Heart right ventricle (tissue), 16 donors: ENCODE data around the gene PPCS. TPM values are rescaled to one million over a fixed set of nuclear protein-coding genes. Genes with fewer than 3 reads are reported as not detected.

ENCODE experiments used
- ATAC-seq, 8 donors: fragments of 200-7000 bp; cut with Tn5 transposase; one replicate each; pipeline ENCODE4 v1.9.1; 2020; ENCODE audit warnings: mild to moderate bottlenecking in 8 of 8, moderate library complexity in 8 of 8, moderate number of reproducible peaks in 1 of 8
- DNase-seq, 2 donors: peaks; one replicate each; pipeline ENCODE4 v3.0.0-alpha.2; 2020
- H3K27ac ChIP-seq, 10 donors: fragments of 200-600 bp; sonication (generic) in 2 of 10; one replicate each; pipeline versions ENCODE4 v1.5.0 to v1.8.0; 2020 to 2022; ENCODE audit warnings: mild to moderate bottlenecking in 3 of 10
- H3K27me3 ChIP-seq, 7 donors: fragments of 200-600 bp; one replicate each; pipeline ENCODE4 v1.8.0; 2021 to 2022; ENCODE audit warnings: mild to moderate bottlenecking in 2 of 7
- H3K36me3 ChIP-seq, 9 donors: fragments of 200-600 bp; sonication (generic) in 1 of 9; one replicate each; pipeline versions ENCODE4 v1.5.0 to v1.8.0; 2020 to 2022; ENCODE audit warnings: mild to moderate bottlenecking in 2 of 9
- H3K4me1 ChIP-seq, 9 donors: fragments of 200-600 bp; sonication (generic) in 1 of 9; one replicate each; pipeline versions ENCODE4 v1.5.0 to v1.8.0; 2020 to 2022; ENCODE audit warnings: mild to moderate bottlenecking in 4 of 9
- H3K4me3 ChIP-seq, 10 donors: fragments of 200-600 bp; sonication (generic) in 2 of 10; one replicate each; pipeline versions ENCODE4 v1.5.0 to v1.8.0; 2020 to 2022; ENCODE audit warnings: mild to moderate bottlenecking in 7 of 10, moderate library complexity in 2 of 10
- H3K9me3 ChIP-seq, 11 donors: fragments of 200-600 bp in 10 of 11; sonication (generic) in 2 of 11; one replicate each; pipeline versions ENCODE4 v1.5.0 to v1.8.0; 2013 to 2022; ENCODE audit warnings: mild to moderate bottlenecking in 2 of 11, control low read depth in 1 of 11, moderate library complexity in 1 of 11
- WGBS, 2 donors: extraction: QIAGEN DNeasy Blood & Tissue Kit; methylation state at CpG; one replicate each; pipeline ENCODE4 v1.1.7; 2013; ENCODE audit warnings: inconsistent platforms in 1 of 2; 5-methylcytosine and 5-hydroxymethylcytosine counted together
- intact Hi-C, 10 donors: fragments of 100-400 bp; cut with DNase I; formaldehyde crosslinking; loops; one replicate each; pipeline versions ENCODE4 v1.11.1 to v1.14.2; 2022
- polyA plus RNA-seq, 2 donors: library from polyadenylated mRNA; stranded (reverse); fragments of 200-250 nt; gene quantifications; one replicate each; pipeline ENCODE4 v1.2.3, GENCODE V29; 2013
- total RNA-seq, 10 donors: library from RNA; stranded (reverse); fragmentation: NEBNext Ultra II Directional in 3 of 10; extraction: Animal tissue kit (Norgen Biotek cat#: 25700) in 3 of 10; gene quantifications; one replicate each; pipeline versions ENCODE4 v1.2.1 to v1.2.4, GENCODE V29; 2021 to 2023
- TF ChIP-seq, protein P1 (sequence below), 9 donors: fragments of 200-600 bp; sonication (generic) in 2 of 9; IDR thresholded peaks; one replicate each; pipeline versions ENCODE4 v1.5.0 to v1.8.0; 2021 to 2022; ENCODE audit warnings: antibody characterized with exemption in 9 of 9, mild to moderate bottlenecking in 5 of 9, moderate library complexity in 1 of 9
- donor health status: Arrhythmogenic right ventricular cardiomyopathy.
- donor health status: ischemic (EF 13 %, LVEDD 7.1; RV severe dilation, severe dysfunction).
- donor health status: healthy with polysubstance abuse.
- donor health status: DM: no; HTN: yes; CAD: no.
- donor health status: DM: no; HTN: no; CAD: no.
- donor health status: ischemic (EF 25% LVEDD 6.9; RV normal size, moderate dysfunction).
- donor health status: ischemic (EF 25% LVEDD 5.7; RV mildly dilated, moderate dysfunction).
- donor health status: healthy.
- donor health status: DM: yes; HTN: yes; CAD: no.
- donor health status: Ischemic cardiomyopathy.
- donor health status: ischemic (EF 35%, LVEDD 5.7; RV mildly dilated, moderate dysfunction).
- donor health status: nonischemic (EF 11% LVEDD 7.7; RV severe dilation, severe dysfunction).
- donor health status: DM: yes; HTN: yes; CAD: no.
- donor health status: PGD.
- donor health status: ischemic (EF 29% LVEDD 5.4; RV normal size, mild dysfunction).
- donor health status: nonischemic (EF 23%, LVEDD 6.1; RV moderate dilation, normal function).

PPCS gene
- total and polyA plus RNA-seq, 12 donors = 33.2 to 50.0 (median 42.5) TPM

DNA sequence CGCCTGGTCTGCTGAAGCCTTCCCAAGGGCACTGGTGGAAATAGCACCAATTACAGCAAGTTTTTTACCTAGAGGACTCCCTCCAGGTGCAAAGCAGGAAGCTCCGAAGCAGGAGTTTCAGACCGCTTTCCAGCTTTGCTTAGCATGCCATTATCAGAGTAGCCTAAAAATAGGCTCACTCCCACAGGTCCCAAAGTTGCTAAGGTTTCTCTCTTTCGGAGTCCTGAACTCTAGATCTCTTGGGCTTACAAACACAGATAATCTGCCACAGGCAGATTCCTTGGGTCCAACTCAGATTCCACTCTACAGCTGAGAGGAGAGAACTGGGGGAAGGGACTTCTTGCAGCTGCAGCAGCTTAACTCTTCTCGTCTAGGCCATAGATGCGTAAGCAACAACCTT is 23.0 kb upstream of the PPCS start:
- H3K4me1 ChIP-seq = peaks cover 0 to 14% (median 0%) of the 10 kb centered on the region in 9 donors
- no peaks in the 10 kb centered on the region for H3K27me3 ChIP-seq
- DNase-seq (no peak), ATAC-seq (peak in 2 of 8 donors; percentile 21 to 25)
- TF ChIP-seq, protein P1, sequence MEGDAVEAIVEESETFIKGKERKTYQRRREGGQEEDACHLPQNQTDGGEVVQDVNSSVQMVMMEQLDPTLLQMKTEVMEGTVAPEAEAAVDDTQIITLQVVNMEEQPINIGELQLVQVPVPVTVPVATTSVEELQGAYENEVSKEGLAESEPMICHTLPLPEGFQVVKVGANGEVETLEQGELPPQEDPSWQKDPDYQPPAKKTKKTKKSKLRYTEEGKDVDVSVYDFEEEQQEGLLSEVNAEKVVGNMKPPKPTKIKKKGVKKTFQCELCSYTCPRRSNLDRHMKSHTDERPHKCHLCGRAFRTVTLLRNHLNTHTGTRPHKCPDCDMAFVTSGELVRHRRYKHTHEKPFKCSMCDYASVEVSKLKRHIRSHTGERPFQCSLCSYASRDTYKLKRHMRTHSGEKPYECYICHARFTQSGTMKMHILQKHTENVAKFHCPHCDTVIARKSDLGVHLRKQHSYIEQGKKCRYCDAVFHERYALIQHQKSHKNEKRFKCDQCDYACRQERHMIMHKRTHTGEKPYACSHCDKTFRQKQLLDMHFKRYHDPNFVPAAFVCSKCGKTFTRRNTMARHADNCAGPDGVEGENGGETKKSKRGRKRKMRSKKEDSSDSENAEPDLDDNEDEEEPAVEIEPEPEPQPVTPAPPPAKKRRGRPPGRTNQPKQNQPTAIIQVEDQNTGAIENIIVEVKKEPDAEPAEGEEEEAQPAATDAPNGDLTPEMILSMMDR (IDR thresholded peaks at IDR 0.05) = no peak
- H3K4me3 ChIP-seq = no peak overlapping the region
- H3K27ac ChIP-seq = no peak overlapping the region
- H3K36me3 ChIP-seq = no peaks in the 10 kb centered on the region
- intact Hi-C loops = no loop called here
- no peaks in the 10 kb centered on the region for H3K9me3 ChIP-seq
- 46 to 49% methylated on average over 6 of the region's 6 CpGs for WGBS, 2 donors

DNA sequence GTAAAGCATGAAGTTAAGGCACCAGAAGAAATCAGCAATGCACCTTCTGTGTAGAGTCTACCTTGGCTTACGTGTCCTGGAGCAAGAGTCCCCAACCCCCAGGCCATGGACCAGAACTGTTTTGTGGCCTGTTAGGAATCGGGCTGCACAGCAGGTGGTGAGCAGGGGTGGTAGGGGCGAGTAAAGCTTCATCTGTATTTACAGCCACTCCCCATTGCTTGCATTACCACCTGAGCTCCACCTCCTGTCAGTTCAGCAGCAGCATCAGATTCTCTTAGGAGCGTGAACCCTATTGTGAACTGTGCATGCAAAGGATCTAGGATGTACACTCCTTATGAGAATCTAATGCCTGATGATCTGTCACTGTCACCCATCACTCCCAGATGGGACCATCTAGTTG is 22.0 kb upstream of the PPCS start:
- no peak overlapping the region for H3K27ac ChIP-seq
- H3K9me3 ChIP-seq = no peaks in the 10 kb centered on the region
- ATAC-seq (no peak), DNase-seq (no peak)
- H3K36me3 ChIP-seq = no peaks in the 10 kb centered on the region
- peaks cover 0 to 14% (median 0%) of the 10 kb centered on the region in 9 donors for H3K4me1 ChIP-seq
- intact Hi-C loops = no loop called here
- TF ChIP-seq, protein P1 (IDR thresholded peaks at IDR 0.05) = no peak
- H3K4me3 ChIP-seq = no peak overlapping the region
- 94 to 96% methylated on average over 4 of the region's 4 CpGs for WGBS, 2 donors
- H3K27me3 ChIP-seq = no peaks in the 10 kb centered on the region

DNA sequence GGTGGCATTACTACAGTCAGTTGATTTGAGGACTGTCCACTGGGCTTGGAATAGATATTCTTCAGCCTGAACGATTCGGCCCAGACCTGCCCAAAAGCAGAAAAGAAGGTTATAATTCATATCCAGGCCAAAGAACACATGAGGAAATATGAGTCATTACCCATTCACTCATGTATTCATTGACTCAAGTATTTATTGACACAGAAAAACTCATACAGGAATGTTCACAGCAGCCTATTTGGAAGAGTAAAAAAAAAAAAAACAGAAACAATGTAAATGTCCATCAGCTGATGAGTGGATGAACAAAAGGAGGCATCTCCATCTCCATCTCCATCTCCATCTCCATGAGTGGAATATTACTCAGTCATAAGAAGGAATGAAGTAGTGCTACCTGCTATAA is 16.4 kb upstream of the PPCS start:
- Histone ChIP-seq H3K4me1 (peaks cover 0 to 5% (median 0%) of the 10 kb centered on the region in 9 donors), H3K4me3 (no peak overlapping the region), H3K36me3 (no peaks in the 10 kb centered on the region), H3K9me3 (no peaks in the 10 kb centered on the region), H3K27me3 (no peaks in the 10 kb centered on the region), H3K27ac (no peak overlapping the region)
- 66 to 87% methylated on average over 2 of the region's 2 CpGs for WGBS, 2 donors
- TF ChIP-seq, protein P1 (IDR thresholded peaks at IDR 0.05) = no peak
- ATAC-seq = no peak
- no peak for DNase-seq
- intact Hi-C loops = no loop called here

DNA sequence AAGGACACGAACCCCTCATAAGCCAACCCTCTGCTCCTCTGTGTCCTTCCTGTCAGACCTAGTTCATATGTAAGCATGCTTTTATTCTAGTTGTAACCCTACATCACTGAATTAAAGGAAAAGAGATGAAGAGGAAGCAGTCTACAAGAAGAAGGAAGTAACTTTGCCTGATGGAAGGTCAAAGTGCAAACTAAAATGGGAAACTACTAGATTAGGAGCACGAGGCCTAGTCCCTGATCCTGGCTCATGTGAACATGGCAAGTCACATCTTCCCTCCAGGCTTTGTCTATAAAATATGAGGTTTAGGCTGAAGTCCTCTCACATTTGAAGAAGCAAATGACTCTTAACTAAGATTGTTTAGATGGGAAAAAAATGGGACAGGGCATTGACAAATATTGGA is 13.7 kb upstream of the PPCS start:
- no peak for DNase-seq
- H3K9me3 ChIP-seq = no peaks in the 10 kb centered on the region
- no peak overlapping the region for H3K4me3 ChIP-seq
- H3K27me3 ChIP-seq = no peaks in the 10 kb centered on the region
- no peak overlapping the region for H3K27ac ChIP-seq
- TF ChIP-seq, protein P1 (IDR thresholded peaks at IDR 0.05) = no peak
- intact Hi-C loops = no loop called here
- WGBS, 2 donors = 27 to 33% methylated on average over 2 of the region's 2 CpGs
- ATAC-seq = no peak
- H3K36me3 ChIP-seq = no peaks in the 10 kb centered on the region
- H3K4me1 ChIP-seq = no peaks in the 10 kb centered on the region

DNA sequence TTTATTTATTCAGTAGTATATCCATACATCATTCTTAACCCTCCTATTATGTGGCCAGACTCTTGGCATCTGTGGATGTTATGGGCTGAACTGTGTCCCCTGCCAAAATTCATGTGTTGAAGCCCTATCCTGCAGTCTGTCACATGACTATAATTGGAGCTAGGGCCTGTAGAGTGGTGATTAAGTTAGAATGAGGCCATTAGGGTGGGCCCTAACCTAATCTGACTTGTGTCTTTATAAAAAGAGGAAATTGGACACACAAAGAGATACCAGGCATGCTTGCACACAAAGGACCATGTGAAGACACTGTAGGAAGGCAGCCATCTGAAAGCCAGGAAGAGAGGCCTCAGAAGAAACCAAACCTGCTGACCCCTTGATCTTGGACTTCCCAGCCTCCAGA is 7.1 kb upstream of the PPCS start:
- ATAC-seq = no peak
- TF ChIP-seq, protein P1 (IDR thresholded peaks at IDR 0.05) = no peak
- H3K9me3 ChIP-seq = no peaks in the 10 kb centered on the region
- no peaks in the 10 kb centered on the region for H3K36me3 ChIP-seq
- intact Hi-C loops = no loop called here
- DNase-seq = no peak
- H3K4me1 ChIP-seq = no peaks in the 10 kb centered on the region
- H3K27ac ChIP-seq = no peak overlapping the region
- H3K4me3 ChIP-seq = no peak overlapping the region
- no peaks in the 10 kb centered on the region for H3K27me3 ChIP-seq
